Neutrophil (primary cell): ENCODE measurements around the gene OSER1.
"Not testable (repeated sequence)": the region's sequence is repeated elsewhere in the genome, so short reads cannot be mapped to it uniquely, and the experiment has no call there.

Experiments used
- H3K27ac ChIP-seq: fragments of 200-600 bp; sonication (generic); 2 replicates; pipeline ENCODE4 v1.5.1; 2016; ENCODE audit warnings: mild to moderate bottlenecking, moderate library complexity
- H3K27me3 ChIP-seq: fragments of 200-600 bp; sonication (generic); 2 replicates; pipeline ENCODE4 v1.6.0; 2016; ENCODE audit warnings: mild to moderate bottlenecking
- H3K36me3 ChIP-seq: fragments of 200-600 bp; sonication (generic); 2 replicates; pipeline ENCODE4 v1.5.1; 2017
- H3K4me1 ChIP-seq, 2 experiments: fragments of 200-600 bp in 1 of 2; sonication (generic) in 1 of 2; 1 replicate in 1 of 2; 2 replicates in 1 of 2; pipeline versions ENCODE4 v1.5.1 to v1.6.1; 2013 to 2016; ENCODE audit warnings: low read depth in 1 of 2, low read length in 1 of 2, mild to moderate bottlenecking in 1 of 2, moderate library complexity in 1 of 2; ENCODE audit not compliant: control insufficient read depth in 1 of 2, insufficient read depth in 1 of 2
- H3K4me3 ChIP-seq, 2 experiments: fragments of 200-600 bp in 1 of 2; sonication (generic) in 1 of 2; 1 replicate in 1 of 2; 2 replicates in 1 of 2; pipeline ENCODE4 v1.5.1; 2013 to 2016; ENCODE audit warnings: low read depth in 1 of 2, low read length in 1 of 2, mild to moderate bottlenecking in 1 of 2, moderate library complexity in 1 of 2
- H3K9me3 ChIP-seq: fragments of 200-600 bp; sonication (generic); 2 replicates; pipeline ENCODE4 v1.5.1; 2016
- TF ChIP-seq, protein P1 (sequence below): fragments of 200-600 bp; sonication (generic); IDR thresholded peaks from 2 replicates; pipeline ENCODE4 v1.5.1; 2016; ENCODE audit warnings: antibody characterized with exemption

Gene OSER1

DNA sequence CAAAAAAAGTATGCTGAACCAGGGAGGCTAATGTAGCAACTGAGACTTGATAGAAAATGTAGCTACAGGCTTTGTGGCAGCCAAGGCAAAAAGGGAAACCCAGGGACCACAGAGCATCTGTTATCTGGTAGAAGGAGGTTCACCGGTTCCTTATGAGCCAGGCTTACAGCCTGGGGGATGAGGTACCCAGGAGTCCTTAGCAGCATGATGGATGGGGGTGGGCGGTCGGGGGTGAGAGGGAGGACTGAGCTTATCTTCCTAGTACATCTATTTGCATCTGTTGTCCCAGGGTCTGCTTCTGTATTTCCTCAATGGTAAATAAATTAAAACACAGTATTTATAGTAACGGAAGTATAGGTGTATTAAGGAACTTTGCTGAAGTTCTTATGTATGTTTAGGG lies 35.4 kb upstream of the OSER1 start:
- no peaks in the 10 kb centered on the region for H3K9me3 ChIP-seq
- no peaks in the 10 kb centered on the region for H3K4me1 ChIP-seq
- H3K36me3 ChIP-seq, result no peaks in the 10 kb centered on the region
- peaks cover 82% of the 10 kb centered on the region for H3K27me3 ChIP-seq
- no peak overlapping the region for H3K27ac ChIP-seq
- TF ChIP-seq, protein P1, sequence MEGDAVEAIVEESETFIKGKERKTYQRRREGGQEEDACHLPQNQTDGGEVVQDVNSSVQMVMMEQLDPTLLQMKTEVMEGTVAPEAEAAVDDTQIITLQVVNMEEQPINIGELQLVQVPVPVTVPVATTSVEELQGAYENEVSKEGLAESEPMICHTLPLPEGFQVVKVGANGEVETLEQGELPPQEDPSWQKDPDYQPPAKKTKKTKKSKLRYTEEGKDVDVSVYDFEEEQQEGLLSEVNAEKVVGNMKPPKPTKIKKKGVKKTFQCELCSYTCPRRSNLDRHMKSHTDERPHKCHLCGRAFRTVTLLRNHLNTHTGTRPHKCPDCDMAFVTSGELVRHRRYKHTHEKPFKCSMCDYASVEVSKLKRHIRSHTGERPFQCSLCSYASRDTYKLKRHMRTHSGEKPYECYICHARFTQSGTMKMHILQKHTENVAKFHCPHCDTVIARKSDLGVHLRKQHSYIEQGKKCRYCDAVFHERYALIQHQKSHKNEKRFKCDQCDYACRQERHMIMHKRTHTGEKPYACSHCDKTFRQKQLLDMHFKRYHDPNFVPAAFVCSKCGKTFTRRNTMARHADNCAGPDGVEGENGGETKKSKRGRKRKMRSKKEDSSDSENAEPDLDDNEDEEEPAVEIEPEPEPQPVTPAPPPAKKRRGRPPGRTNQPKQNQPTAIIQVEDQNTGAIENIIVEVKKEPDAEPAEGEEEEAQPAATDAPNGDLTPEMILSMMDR, result no peak
- H3K4me3 ChIP-seq, result no peak overlapping the region

DNA sequence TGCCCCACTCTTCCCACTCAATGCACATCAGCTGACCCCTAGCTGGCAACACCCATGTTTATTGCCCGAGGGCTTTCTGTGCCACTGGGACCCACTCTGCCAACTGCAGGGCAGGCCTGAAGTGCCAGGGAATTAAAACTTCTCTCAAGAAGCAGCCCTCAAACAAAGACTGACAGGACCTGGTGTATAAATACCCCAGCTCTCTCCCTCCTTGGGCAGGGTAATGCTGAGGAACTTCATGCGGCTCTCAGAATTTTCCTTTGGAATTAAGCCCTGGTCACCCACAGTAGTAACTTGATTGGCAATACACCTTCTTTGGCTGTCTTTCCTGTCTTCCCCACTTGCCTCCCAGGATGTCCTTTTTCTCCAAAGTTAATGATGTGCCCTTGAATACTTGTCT lies 31.2 kb upstream of the OSER1 start:
- no peak overlapping the region for H3K27ac ChIP-seq
- TF ChIP-seq, protein P1, result no peak
- H3K27me3 ChIP-seq, result peaks cover 41% of the 10 kb centered on the region
- no peaks in the 10 kb centered on the region for H3K9me3 ChIP-seq
- H3K4me3 ChIP-seq, result no peak overlapping the region
- no peaks in the 10 kb centered on the region for H3K36me3 ChIP-seq
- H3K4me1 ChIP-seq, result no peaks in the 10 kb centered on the region

DNA sequence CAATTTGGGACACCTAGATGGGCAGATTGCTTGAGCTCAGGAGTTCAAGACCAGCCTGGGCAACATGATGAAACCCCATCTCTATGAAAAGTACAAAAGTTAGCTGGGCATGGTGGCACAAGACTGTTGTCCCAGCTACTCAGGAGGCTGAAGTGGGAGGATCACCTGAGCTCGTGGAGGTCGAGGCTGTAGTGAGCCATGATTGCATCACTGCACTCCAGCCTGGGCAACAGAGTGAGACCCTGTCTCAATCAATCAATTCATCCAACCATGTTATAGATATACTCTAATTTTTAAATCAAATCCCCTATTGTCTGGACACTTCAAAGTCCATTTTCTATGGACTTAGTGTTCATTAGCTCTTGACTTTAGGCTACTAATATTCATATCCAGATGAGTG lies 26.3 kb upstream of the OSER1 start:
- H3K9me3 ChIP-seq, H3K27me3 ChIP-seq, H3K4me3 ChIP-seq, H3K27ac ChIP-seq, H3K4me1 ChIP-seq, H3K36me3 ChIP-seq: not testable (repeated sequence)

DNA sequence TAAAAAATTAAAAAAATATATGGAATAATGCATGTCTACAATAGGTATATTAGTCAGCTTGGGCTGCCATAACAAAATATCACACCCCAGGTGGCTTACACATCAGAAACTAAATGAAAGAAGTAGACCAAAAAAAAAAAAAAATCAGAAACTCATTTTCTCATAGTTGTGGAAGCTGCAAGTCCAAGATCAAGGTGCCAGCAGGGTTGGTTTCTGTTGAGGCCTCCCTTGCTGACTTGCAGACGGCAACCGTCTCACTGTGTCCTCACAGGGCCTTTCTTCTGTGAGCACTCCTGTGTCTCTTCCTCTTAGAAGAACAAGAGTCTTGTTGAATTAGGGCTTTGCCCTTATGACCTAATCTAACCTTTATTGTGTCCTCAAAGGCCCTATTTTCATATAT lies 25.1 kb upstream of the OSER1 start:
- peaks cover 3% of the 10 kb centered on the region for H3K27me3 ChIP-seq
- no peaks in the 10 kb centered on the region for H3K36me3 ChIP-seq
- H3K27ac ChIP-seq, result no peak overlapping the region
- TF ChIP-seq, protein P1, result no peak
- H3K9me3 ChIP-seq, result no peaks in the 10 kb centered on the region
- H3K4me3 ChIP-seq, result no peak overlapping the region
- H3K4me1 ChIP-seq, result no peaks in the 10 kb centered on the region

DNA sequence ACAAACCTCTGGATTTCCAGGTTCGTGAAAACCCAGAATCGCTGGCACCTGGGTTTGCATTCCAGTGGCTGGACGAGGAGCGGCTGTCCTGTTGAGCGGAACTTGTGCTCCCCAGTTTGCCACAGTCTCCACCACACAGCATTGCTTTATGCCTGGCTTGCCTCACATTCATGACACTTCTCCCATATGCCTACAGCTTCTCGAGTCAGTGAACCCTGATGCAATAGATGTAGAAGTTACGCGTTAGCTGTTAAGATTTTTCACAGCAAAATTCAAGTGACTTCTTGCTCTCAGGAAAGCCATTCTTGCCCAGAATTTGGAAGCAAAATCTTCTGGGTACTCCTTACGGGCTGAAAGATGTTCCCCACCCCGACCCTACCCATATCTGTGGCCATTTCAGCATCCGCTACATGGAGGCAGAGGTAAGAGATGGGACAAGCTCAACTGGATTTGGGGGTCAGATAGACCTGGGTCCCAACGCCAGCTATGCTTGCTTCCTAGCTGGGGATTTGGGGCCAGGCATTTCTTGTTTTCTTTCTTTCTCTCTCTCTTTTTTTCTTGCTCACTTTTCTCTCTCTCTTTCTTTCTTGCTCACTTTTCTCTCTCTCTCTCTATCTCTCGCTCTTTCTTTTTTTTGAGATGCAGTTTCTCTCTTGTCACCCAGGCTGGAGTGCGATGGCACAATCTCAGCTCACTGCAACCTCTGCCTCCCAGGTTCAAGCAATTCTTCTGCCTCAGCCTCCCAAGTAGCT lies 24.2 kb upstream of the OSER1 start:
- no peaks in the 10 kb centered on the region for H3K36me3 ChIP-seq
- TF ChIP-seq, protein P1, result no peak
- no peaks in the 10 kb centered on the region for H3K4me1 ChIP-seq
- no peaks in the 10 kb centered on the region for H3K9me3 ChIP-seq
- no peak overlapping the region for H3K27ac ChIP-seq
- peaks cover 3% of the 10 kb centered on the region for H3K27me3 ChIP-seq
- H3K4me3 ChIP-seq, result no peak overlapping the region

DNA sequence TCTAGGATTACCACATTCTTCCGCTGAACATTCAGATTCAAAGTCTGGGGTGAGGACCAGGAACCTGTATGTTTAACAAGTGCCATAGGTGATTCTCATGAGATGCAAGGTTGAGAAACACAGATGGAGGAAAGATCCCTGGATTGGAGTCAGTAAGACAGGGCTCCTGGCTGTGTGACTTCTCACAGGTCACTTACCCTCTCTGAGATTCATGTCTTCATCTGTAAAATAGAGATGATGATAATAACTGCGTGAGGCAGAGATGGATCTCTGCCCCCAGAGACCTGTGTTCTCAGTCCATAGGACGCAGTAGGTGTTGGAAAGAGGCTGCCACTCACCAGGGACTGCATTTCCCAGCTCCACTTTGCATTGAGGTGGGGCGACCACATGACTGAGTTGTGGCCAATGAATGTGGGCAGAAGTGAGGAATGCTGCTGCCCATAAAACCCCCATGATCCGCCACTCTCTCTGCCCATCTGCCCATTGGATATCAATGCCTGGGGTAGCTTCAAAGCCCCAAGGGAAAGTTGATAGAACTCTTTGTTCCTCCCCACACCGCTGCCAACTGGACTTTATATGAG lies 23.0 kb upstream of the OSER1 start:
- Histone ChIP-seq H3K4me1 (no peaks in the 10 kb centered on the region), H3K9me3 (no peaks in the 10 kb centered on the region), H3K27me3 (peaks cover 3% of the 10 kb centered on the region), H3K4me3 (no peak overlapping the region), H3K27ac (no peak overlapping the region), H3K36me3 (no peaks in the 10 kb centered on the region)
- TF ChIP-seq, protein P1, result no peak

DNA sequence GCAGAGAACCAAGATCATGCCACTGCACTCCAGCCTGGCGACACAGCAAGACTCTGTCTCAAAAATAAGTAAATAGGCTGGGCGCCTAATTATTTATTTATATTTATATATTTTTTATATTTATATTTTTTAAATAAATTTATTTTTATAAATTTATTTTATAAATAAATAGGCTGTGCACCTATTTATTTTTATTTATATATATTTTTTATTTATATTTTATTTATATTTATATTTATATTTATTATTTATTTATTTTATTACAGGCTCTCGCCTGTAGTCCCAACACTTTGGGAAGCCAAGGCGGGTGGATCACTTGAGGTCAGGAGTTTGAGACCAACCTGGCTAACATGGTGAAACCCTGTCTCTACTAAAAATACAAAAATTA lies 21.9 kb upstream of the OSER1 start:
- not testable (repeated sequence) for H3K9me3 ChIP-seq, H3K4me1 ChIP-seq, H3K4me3 ChIP-seq, H3K27ac ChIP-seq, H3K36me3 ChIP-seq, H3K27me3 ChIP-seq
